Astrocyte (in vitro differentiated cells and primary cell): ENCODE measurements around the gene UBE2E1. TPM values are rescaled to one million over a fixed set of nuclear protein-coding genes. Genes with fewer than 3 reads are reported as not detected.

Source experiments
- DNase-seq: peaks from one replicate; pipeline ENCODE4 v3.0.0-alpha.2; 2010; ENCODE audit warnings: low read depth
- FAIRE-seq: peaks from 2 replicates; lab custom pipeline; 2011; peaks lifted over from hg19 to GRCh38; lab: Jason Lieb, UNC
- H2AFZ ChIP-seq: 2 replicates; pipeline ENCODE4 v1.6.0; 2012; ENCODE audit warnings: low read depth, low read length, inconsistent platforms
- H3K27ac ChIP-seq: 2 replicates; pipeline ENCODE4 v1.5.1; 2011; ENCODE audit warnings: low read depth, low read length, inconsistent platforms
- H3K27me3 ChIP-seq: 2 replicates; pipeline ENCODE4 v1.6.0; 2011; ENCODE audit warnings: low read length, inconsistent platforms; ENCODE audit not compliant: insufficient read depth
- H3K36me3 ChIP-seq: 2 replicates; pipeline ENCODE4 v1.5.1; 2011; ENCODE audit warnings: low read length, inconsistent platforms; ENCODE audit not compliant: insufficient read depth
- H3K4me1 ChIP-seq: 2 replicates; pipeline ENCODE4 v1.5.1; 2011; ENCODE audit warnings: low read length, inconsistent platforms; ENCODE audit not compliant: insufficient read depth
- H3K4me2 ChIP-seq: 2 replicates; pipeline ENCODE4 v1.6.0; 2012; ENCODE audit warnings: low read length, inconsistent platforms
- H3K4me3 ChIP-seq: 2 replicates; pipeline ENCODE4 v1.5.1; 2011; ENCODE audit warnings: low read depth, mild to moderate bottlenecking, low read length, inconsistent platforms; ENCODE audit not compliant: insufficient read depth
- H3K79me2 ChIP-seq: 2 replicates; pipeline ENCODE4 v1.6.0; 2012; ENCODE audit warnings: mild to moderate bottlenecking, low read length, inconsistent platforms; ENCODE audit not compliant: insufficient read depth
- H3K9ac ChIP-seq: 2 replicates; pipeline ENCODE4 v1.6.0; 2012; ENCODE audit warnings: mild to moderate bottlenecking, low read length, inconsistent platforms
- H3K9me3 ChIP-seq: 2 replicates; pipeline ENCODE4 v1.5.1; 2012; ENCODE audit warnings: low read depth, mild to moderate bottlenecking, low read length, inconsistent platforms; ENCODE audit not compliant: insufficient read depth
- H4K20me1 ChIP-seq: 2 replicates; pipeline ENCODE4 v1.6.0; 2012; ENCODE audit warnings: low read length, inconsistent platforms; ENCODE audit not compliant: insufficient read depth
- H3K27ac Mint-ChIP-seq: one replicate; pipeline ENCODE4 v1.8.0; 2021; ENCODE audit warnings: mild to moderate bottlenecking, mixed read lengths; ENCODE audit not compliant: unreplicated experiment
- H3K27me3 Mint-ChIP-seq: one replicate; pipeline ENCODE4 v1.8.0; 2021; ENCODE audit warnings: low read depth, mixed read lengths; ENCODE audit not compliant: unreplicated experiment
- H3K36me3 Mint-ChIP-seq: one replicate; pipeline ENCODE4 v1.8.0; 2021; ENCODE audit warnings: low read depth, mixed read lengths; ENCODE audit not compliant: unreplicated experiment
- H3K4me1 Mint-ChIP-seq: one replicate; pipeline ENCODE4 v1.8.0; 2021; ENCODE audit warnings: low read depth, mixed read lengths; ENCODE audit not compliant: unreplicated experiment
- H3K4me3 Mint-ChIP-seq: one replicate; pipeline ENCODE4 v1.8.0; 2021; ENCODE audit warnings: mild to moderate bottlenecking, moderate library complexity, mixed read lengths; ENCODE audit not compliant: unreplicated experiment
- H3K9me3 Mint-ChIP-seq: one replicate; pipeline ENCODE4 v1.8.0; 2021; ENCODE audit warnings: mild to moderate bottlenecking, mixed read lengths; ENCODE audit not compliant: unreplicated experiment
- EZH2 ChIP-seq: IDR thresholded peaks from 2 replicates; pipeline ENCODE4 v1.6.1; 2012; ENCODE audit warnings: mild to moderate bottlenecking, low read length, inconsistent platforms; ENCODE audit not compliant: insufficient read depth
- total RNA-seq: library from RNA; stranded (reverse); gene quantifications from 2 replicates; pipeline ENCODE4 v1.2.1, GENCODE V29; 2021
- TF ChIP-seq, protein P1 (sequence below): IDR thresholded peaks from 2 replicates; pipeline ENCODE4 v1.5.1; 2011; ENCODE audit warnings: low read depth, mild to moderate bottlenecking, inconsistent platforms, low read length, moderate library complexity; ENCODE audit not compliant: insufficient read depth

UBE2E1 gene
- total RNA-seq, 1 donor from 2014 or later, result 150 TPM

DNA sequence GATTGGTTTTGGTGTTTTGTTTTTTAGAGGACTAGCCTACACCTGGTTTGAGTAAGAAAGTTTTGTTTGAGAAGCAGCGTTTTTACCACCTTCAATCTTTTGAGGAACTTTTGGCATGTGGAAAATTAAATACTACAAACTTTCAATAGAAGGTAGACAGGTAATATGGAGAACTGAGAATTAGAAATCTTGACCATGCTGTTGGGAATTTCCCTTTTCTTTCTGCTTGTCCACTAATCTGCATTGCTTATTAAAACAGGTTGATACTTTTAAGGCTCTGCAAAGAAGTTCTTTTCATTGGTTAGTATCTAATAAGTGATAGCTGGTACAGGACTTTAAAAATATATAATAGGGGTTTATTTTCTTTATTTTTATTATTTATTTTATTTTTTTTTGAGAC lies 31.9 kb downstream of the UBE2E1 start:
- no peak overlapping the region for H3K4me2 ChIP-seq
- H3K27ac ChIP-seq, result no peak overlapping the region
- FAIRE-seq (no peak), DNase-seq (no peak)
- H3K9ac ChIP-seq, result no peak overlapping the region
- no peak overlapping the region for H3K4me3 ChIP-seq
- Mint-ChIP-seq H3K4me3 (no peak overlapping the region), H3K36me3 (peaks cover 2% of the 10 kb centered on the region), H3K4me1 (peaks cover 3% of the 10 kb centered on the region), H3K27me3 (no peaks in the 10 kb centered on the region), H3K27ac (no peak overlapping the region), H3K9me3 (no peaks in the 10 kb centered on the region)
- H3K27me3 ChIP-seq, result no peaks in the 10 kb centered on the region
- H3K79me2 ChIP-seq, result peaks cover 60% of the 10 kb centered on the region
- no peaks in the 10 kb centered on the region for H3K4me1 ChIP-seq
- TF ChIP-seq EZH2, result no peak
- TF ChIP-seq, protein P1, sequence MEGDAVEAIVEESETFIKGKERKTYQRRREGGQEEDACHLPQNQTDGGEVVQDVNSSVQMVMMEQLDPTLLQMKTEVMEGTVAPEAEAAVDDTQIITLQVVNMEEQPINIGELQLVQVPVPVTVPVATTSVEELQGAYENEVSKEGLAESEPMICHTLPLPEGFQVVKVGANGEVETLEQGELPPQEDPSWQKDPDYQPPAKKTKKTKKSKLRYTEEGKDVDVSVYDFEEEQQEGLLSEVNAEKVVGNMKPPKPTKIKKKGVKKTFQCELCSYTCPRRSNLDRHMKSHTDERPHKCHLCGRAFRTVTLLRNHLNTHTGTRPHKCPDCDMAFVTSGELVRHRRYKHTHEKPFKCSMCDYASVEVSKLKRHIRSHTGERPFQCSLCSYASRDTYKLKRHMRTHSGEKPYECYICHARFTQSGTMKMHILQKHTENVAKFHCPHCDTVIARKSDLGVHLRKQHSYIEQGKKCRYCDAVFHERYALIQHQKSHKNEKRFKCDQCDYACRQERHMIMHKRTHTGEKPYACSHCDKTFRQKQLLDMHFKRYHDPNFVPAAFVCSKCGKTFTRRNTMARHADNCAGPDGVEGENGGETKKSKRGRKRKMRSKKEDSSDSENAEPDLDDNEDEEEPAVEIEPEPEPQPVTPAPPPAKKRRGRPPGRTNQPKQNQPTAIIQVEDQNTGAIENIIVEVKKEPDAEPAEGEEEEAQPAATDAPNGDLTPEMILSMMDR, result no peak
- no peaks in the 10 kb centered on the region for H3K9me3 ChIP-seq
- H4K20me1 ChIP-seq, result peaks cover 70% of the 10 kb centered on the region
- H3K36me3 ChIP-seq, result no peaks in the 10 kb centered on the region
- no peak overlapping the region for H2AFZ ChIP-seq

- DNase-seq (no peak), FAIRE-seq (no peak)
- Mint-ChIP-seq H3K4me1 (peaks cover 6% of the 10 kb centered on the region), H3K4me3 (no peak overlapping the region), H3K9me3 (no peaks in the 10 kb centered on the region), H3K27me3 (no peaks in the 10 kb centered on the region), H3K36me3 (peaks cover 2% of the 10 kb centered on the region), H3K27ac (no peak overlapping the region)
- no peaks in the 10 kb centered on the region for H3K9me3 ChIP-seq
- H3K4me3 ChIP-seq, result no peak overlapping the region
- TF ChIP-seq, protein P1, result no peak
- TF ChIP-seq EZH2, result no peak
- H3K9ac ChIP-seq, result no peak overlapping the region
- no peaks in the 10 kb centered on the region for H3K36me3 ChIP-seq
- H3K4me2 ChIP-seq, result no peak overlapping the region
- no peak overlapping the region for H3K27ac ChIP-seq
- H3K4me1 ChIP-seq, result no peaks in the 10 kb centered on the region
- H4K20me1 ChIP-seq, result peaks cover 71% of the 10 kb centered on the region
- peaks cover 65% of the 10 kb centered on the region for H3K79me2 ChIP-seq
- H3K27me3 ChIP-seq, result no peaks in the 10 kb centered on the region
- H2AFZ ChIP-seq, result no peak overlapping the region
Measured at GRCh38 chr3:23840521-23840920, 34.8 kb downstream of the UBE2E1 start.

- no peaks in the 10 kb centered on the region for H3K9me3 ChIP-seq
- TF ChIP-seq, protein P1, result no peak
- no peak for TF ChIP-seq EZH2
- H3K27me3 ChIP-seq, result no peaks in the 10 kb centered on the region
- peaks cover 78% of the 10 kb centered on the region for H3K79me2 ChIP-seq
- no peak overlapping the region for H3K27ac ChIP-seq
- no peak overlapping the region for H3K4me2 ChIP-seq
- no peak overlapping the region for H2AFZ ChIP-seq
- Mint-ChIP-seq H3K36me3 (no peaks in the 10 kb centered on the region), H3K9me3 (no peaks in the 10 kb centered on the region), H3K27ac (no peak overlapping the region), H3K27me3 (no peaks in the 10 kb centered on the region), H3K4me1 (peaks cover 6% of the 10 kb centered on the region), H3K4me3 (no peak overlapping the region)
- no peak overlapping the region for H3K4me3 ChIP-seq
- no peak for DNase-seq
- FAIRE-seq, result no peak
- H4K20me1 ChIP-seq, result peaks cover 61% of the 10 kb centered on the region
- H3K4me1 ChIP-seq, result no peaks in the 10 kb centered on the region
- H3K9ac ChIP-seq, result no peak overlapping the region
- no peaks in the 10 kb centered on the region for H3K36me3 ChIP-seq
Measured at GRCh38 chr3:23843869-23844268, 38.1 kb downstream of the UBE2E1 start.
